ENCODE results near the gene ESYT2. TPM values are rescaled to one million over a fixed set of nuclear protein-coding genes. Genes with fewer than 3 reads are reported as not detected.

Gene ESYT2
- total RNA-seq, 1 donor from 2014 or later = 60.9 TPM

DNA sequence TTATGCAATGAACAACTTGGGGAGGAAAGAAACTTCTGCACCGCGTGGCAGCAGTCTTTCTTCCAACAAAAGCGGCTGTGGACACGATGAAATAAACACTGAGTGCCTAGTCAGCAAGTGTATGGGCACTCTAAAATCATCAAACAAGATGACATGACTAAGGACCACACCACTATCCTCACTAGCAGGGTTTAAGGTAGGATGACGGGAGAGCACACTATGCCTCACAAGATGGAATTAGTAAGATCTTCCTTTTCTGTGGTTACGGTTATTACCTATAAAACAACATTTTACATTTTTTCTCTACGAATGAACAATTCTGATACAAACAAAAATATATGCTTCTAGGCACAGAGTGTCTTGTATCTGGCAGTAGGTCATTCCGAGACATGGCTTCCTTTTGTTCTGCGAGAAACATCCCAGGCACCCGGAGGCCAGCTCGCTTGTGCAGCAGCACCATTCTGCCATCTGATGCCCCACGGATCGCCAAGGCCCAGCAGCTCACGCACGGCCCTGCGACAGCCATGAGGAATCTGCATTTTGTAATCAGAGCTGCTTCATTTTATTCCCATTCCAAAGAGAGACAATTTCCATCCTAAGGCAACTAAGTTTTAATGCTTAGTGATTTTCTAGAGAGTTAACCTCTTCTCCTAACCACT is 70.6 kb downstream of the ESYT2 start:
- Histone ChIP-seq H3K4me2 (ENCODE audit: low read length) (no peak overlapping the region), H2AFZ (ENCODE audit: low read depth, low read length) (no peak overlapping the region), H3K27me3 (ENCODE audit: insufficient read depth, low read length) (no peaks in the 10 kb centered on the region), H3K4me1 (ENCODE audit: insufficient read depth, low read length) (peaks cover 4% of the 10 kb centered on the region), H3K4me3 (ENCODE audit: insufficient read depth, low read depth, low read length) (no peak overlapping the region), H3K9me3 (ENCODE audit: insufficient read depth, low read depth, low read length) (no peaks in the 10 kb centered on the region), H4K20me1 (ENCODE audit: insufficient read depth, low read length) (no peaks in the 10 kb centered on the region), H3K27ac (ENCODE audit: low read depth, low read length) (no peak overlapping the region), H3K36me3 (ENCODE audit: insufficient read depth, low read length) (peaks cover 29% of the 10 kb centered on the region), H3K9ac (ENCODE audit: low read length) (no peak overlapping the region), H3K79me2 (ENCODE audit: insufficient read depth, low read length) (no peaks in the 10 kb centered on the region)
- Mint-ChIP-seq H3K27me3 (ENCODE audit: low read depth, unreplicated experiment) (no peaks in the 10 kb centered on the region), H3K27ac (ENCODE audit: unreplicated experiment) (no peak overlapping the region), H3K4me3 (ENCODE audit: unreplicated experiment) (no peak overlapping the region), H3K9me3 (ENCODE audit: unreplicated experiment) (no peaks in the 10 kb centered on the region), H3K4me1 (ENCODE audit: low read depth, unreplicated experiment) (peaks cover 7% of the 10 kb centered on the region), H3K36me3 (ENCODE audit: low read depth, unreplicated experiment) (peaks cover 20% of the 10 kb centered on the region)
- no peak for TF ChIP-seq EZH2 (IDR thresholded peaks at IDR 0.05; ENCODE audit: insufficient read depth, low read length)
- TF ChIP-seq, protein P1, sequence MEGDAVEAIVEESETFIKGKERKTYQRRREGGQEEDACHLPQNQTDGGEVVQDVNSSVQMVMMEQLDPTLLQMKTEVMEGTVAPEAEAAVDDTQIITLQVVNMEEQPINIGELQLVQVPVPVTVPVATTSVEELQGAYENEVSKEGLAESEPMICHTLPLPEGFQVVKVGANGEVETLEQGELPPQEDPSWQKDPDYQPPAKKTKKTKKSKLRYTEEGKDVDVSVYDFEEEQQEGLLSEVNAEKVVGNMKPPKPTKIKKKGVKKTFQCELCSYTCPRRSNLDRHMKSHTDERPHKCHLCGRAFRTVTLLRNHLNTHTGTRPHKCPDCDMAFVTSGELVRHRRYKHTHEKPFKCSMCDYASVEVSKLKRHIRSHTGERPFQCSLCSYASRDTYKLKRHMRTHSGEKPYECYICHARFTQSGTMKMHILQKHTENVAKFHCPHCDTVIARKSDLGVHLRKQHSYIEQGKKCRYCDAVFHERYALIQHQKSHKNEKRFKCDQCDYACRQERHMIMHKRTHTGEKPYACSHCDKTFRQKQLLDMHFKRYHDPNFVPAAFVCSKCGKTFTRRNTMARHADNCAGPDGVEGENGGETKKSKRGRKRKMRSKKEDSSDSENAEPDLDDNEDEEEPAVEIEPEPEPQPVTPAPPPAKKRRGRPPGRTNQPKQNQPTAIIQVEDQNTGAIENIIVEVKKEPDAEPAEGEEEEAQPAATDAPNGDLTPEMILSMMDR (IDR thresholded peaks at IDR 0.05; ENCODE audit: insufficient read depth, low read depth, low read length) = no peak
- no peak for DNase-seq (ENCODE audit: low read depth)
- no peak for FAIRE-seq

DNA sequence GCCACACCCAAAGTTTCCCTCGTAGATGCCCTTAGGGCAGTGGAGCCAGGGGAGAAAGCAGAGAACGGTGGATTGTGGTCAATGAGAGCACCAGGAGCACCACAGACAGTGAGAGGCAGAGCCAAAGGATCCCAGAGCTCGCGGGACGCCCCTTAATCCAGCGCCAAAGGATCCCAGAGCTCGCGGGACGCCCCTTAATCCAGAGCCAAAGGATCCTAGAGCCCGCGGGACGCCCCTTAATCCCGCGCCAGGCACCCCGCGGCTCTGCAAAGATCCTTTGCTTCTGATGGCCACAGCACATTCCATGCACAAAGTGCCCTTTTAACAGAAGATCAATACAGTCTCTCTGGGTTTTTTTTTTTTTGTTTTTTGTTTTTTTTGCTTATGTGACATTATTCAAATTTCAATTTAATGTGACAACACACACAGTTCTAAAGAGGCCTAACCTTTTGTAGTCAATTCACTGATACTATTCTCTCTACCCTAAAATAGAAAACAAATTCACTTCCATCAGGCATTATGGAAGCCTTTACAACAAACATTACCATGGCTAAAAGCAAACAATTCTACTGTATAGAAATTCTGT is 71.8 kb downstream of the ESYT2 start:
- DNase-seq (ENCODE audit: low read depth) (no peak), FAIRE-seq (no peak)
- H3K4me1 Mint-ChIP-seq (ENCODE audit: low read depth, unreplicated experiment) = peaks cover 8% of the 10 kb centered on the region
- H3K79me2 ChIP-seq (ENCODE audit: insufficient read depth, low read length) = no peaks in the 10 kb centered on the region
- no peaks in the 10 kb centered on the region for H3K27me3 Mint-ChIP-seq (ENCODE audit: low read depth, unreplicated experiment)
- no peak overlapping the region for H3K27ac Mint-ChIP-seq (ENCODE audit: unreplicated experiment)
- H3K4me2 ChIP-seq (ENCODE audit: low read length) = no peak overlapping the region
- H3K4me1 ChIP-seq (ENCODE audit: insufficient read depth, low read length) = peaks cover 4% of the 10 kb centered on the region
- H3K4me3 Mint-ChIP-seq (ENCODE audit: unreplicated experiment) = no peak overlapping the region
- peaks cover 32% of the 10 kb centered on the region for H3K36me3 ChIP-seq (ENCODE audit: insufficient read depth, low read length)
- TF ChIP-seq EZH2 (IDR thresholded peaks at IDR 0.05; ENCODE audit: insufficient read depth, low read length) = no peak
- TF ChIP-seq, protein P1 (IDR thresholded peaks at IDR 0.05; ENCODE audit: insufficient read depth, low read depth, low read length) = no peak
- no peaks in the 10 kb centered on the region for H3K9me3 Mint-ChIP-seq (ENCODE audit: unreplicated experiment)
- no peak overlapping the region for H3K27ac ChIP-seq (ENCODE audit: low read depth, low read length)
- H3K27me3 ChIP-seq (ENCODE audit: insufficient read depth, low read length) = no peaks in the 10 kb centered on the region
- H4K20me1 ChIP-seq (ENCODE audit: insufficient read depth, low read length) = no peaks in the 10 kb centered on the region
- no peak overlapping the region for H3K4me3 ChIP-seq (ENCODE audit: insufficient read depth, low read depth, low read length)
- peaks cover 17% of the 10 kb centered on the region for H3K36me3 Mint-ChIP-seq (ENCODE audit: low read depth, unreplicated experiment)
- H3K9ac ChIP-seq (ENCODE audit: low read length) = no peak overlapping the region
- no peaks in the 10 kb centered on the region for H3K9me3 ChIP-seq (ENCODE audit: insufficient read depth, low read depth, low read length)
- H2AFZ ChIP-seq (ENCODE audit: low read depth, low read length) = no peak overlapping the region

Measured in astrocyte (in vitro differentiated cells and primary cell).